AG04450 (cell line): Measurements from ENCODE around the gene ACYP2. TPM values are rescaled to one million over a fixed set of nuclear protein-coding genes. Genes with fewer than 3 reads are reported as not detected.
A peak's percentile ranks its signal among the peaks of the same experiment; 100 is the strongest.
"Not testable (repeated sequence)": the region's sequence is repeated elsewhere in the genome, so short reads cannot be mapped to it uniquely, and the experiment has no call there.

Experiments used
- CTCF ChIA-PET: fragments of 300-600, 350-600 bp; formaldehyde crosslinking; extraction: SDS; loops from one replicate; lab custom pipeline; 2022; ENCODE audit warnings: antibody characterized with exemption, inconsistent platforms; lab: Charles Lee
- POLR2A ChIA-PET: fragments of 350-600 bp; formaldehyde crosslinking; extraction: SDS; loops from one replicate; lab custom pipeline; 2021; ENCODE audit warnings: antibody characterized with exemption, inconsistent platforms; lab: Yijun Ruan, JAX
- DNase-seq: peaks from one replicate; pipeline ENCODE4 v3.0.0-alpha.2; 2011; ENCODE audit warnings: low read depth, low spot score
- H3K27ac ChIP-seq: one replicate; pipeline ENCODE4 v1.5.1; 2012; ENCODE audit warnings: low read depth, low read length, control low read depth
- H3K27me3 ChIP-seq: one replicate; pipeline ENCODE4 v1.6.0; 2012; ENCODE audit warnings: low read length; ENCODE audit not compliant: control insufficient read depth, insufficient read depth
- H3K4me3 ChIP-seq: 2 replicates; pipeline ENCODE4 v1.5.1; 2011; ENCODE audit warnings: mild to moderate bottlenecking, low read depth, low read length, control low read depth
- H3K9me3 ChIP-seq: 2 replicates; pipeline ENCODE4 v1.5.1; 2012; ENCODE audit warnings: low read length; ENCODE audit not compliant: control insufficient read depth, insufficient read depth
- CTCF ChIP-seq: IDR thresholded peaks from 2 replicates; pipeline ENCODE4 v1.5.1; 2011; ENCODE audit warnings: low read depth, low read length, control low read depth, inconsistent platforms
- polyA plus RNA-seq: library from polyadenylated mRNA; depleted of rRNA; stranded (reverse); fragments of >200 nt; gene quantifications from 2 replicates; pipeline ENCODE4 v1.2.3, GENCODE V29; 2011

ACYP2 gene
- polyA plus RNA-seq, 1 experiment: 8.1 TPM

GRCh38 chr2:54321047-54321446, 205.6 kb downstream of the ACYP2 start:
- no peaks in the 10 kb centered on the region for H3K27me3 ChIP-seq
- TF ChIP-seq CTCF: no peak
- CTCF ChIA-PET: no interaction called here
- H3K4me3 ChIP-seq: no peak overlapping the region
- peaks cover 8% of the 10 kb centered on the region for H3K9me3 ChIP-seq
- POLR2A ChIA-PET: no interaction called here
- no peak for DNase-seq
- no peak overlapping the region for H3K27ac ChIP-seq

- DNase-seq, H3K27ac ChIP-seq, H3K27me3 ChIP-seq, H3K9me3 ChIP-seq, H3K4me3 ChIP-seq, CTCF ChIA-PET, POLR2A ChIA-PET: not testable (repeated sequence)
Observed at GRCh38 chr2:54324517-54324916, 209.1 kb downstream of the ACYP2 start.

GRCh38 chr2:54325148-54325547, 209.7 kb downstream of the ACYP2 start:
- DNase-seq: no peak
- POLR2A ChIA-PET: no interaction called here
- Histone ChIP-seq H3K4me3 (no peak overlapping the region), H3K27me3 (no peaks in the 10 kb centered on the region), H3K9me3 (peaks cover 8% of the 10 kb centered on the region), H3K27ac (no peak overlapping the region)
- TF ChIP-seq CTCF: no peak
- CTCF ChIA-PET: no interaction called here

- H3K27me3 ChIP-seq: no peaks in the 10 kb centered on the region
- POLR2A ChIA-PET: interaction anchor here (0.6 kb wide), 1 partner anchor 137 kb away, joined by 4 read pairs; no protein-coding TSS in a partner anchor
- peak overlapping the region; percentile 70 for H3K4me3 ChIP-seq
- no peak for TF ChIP-seq CTCF
- peaks cover 8% of the 10 kb centered on the region for H3K9me3 ChIP-seq
- CTCF ChIA-PET: interaction anchor here (1.2 kb wide), 2 partner anchors 123 to 375 kb away, joined by 3 to 4 read pairs; no protein-coding TSS in a partner anchor
- DNase-seq: no peak
- H3K27ac ChIP-seq: peak overlapping the region; percentile 47
Observed at GRCh38 chr2:54329482-54330161, 214.2 kb downstream of the ACYP2 start.

GRCh38 chr2:54330162-54330925, 214.9 kb downstream of the ACYP2 start:
- peaks cover 5% of the 10 kb centered on the region for H3K9me3 ChIP-seq

More at GRCh38 chr2:54330162-54330925, 214.9 kb downstream of the ACYP2 start:
- ChIA-PET CTCF (interaction anchor here (1.2 kb wide), 2 partner anchors 124 to 374 kb away, joined by 3 to 4 read pairs; no protein-coding TSS in a partner anchor), POLR2A (interaction anchor here (0.6 kb wide), 1 partner anchor 136 kb away, joined by 4 read pairs; no protein-coding TSS in a partner anchor)
- H3K27me3 ChIP-seq: no peaks in the 10 kb centered on the region
- peak; percentile 81 for DNase-seq
- peak overlapping the region; percentile 70 for H3K4me3 ChIP-seq
- H3K27ac ChIP-seq: peak overlapping the region; percentile 47
- no peak for TF ChIP-seq CTCF
